ENCODE data around the gene UBTF.

UBTF gene

DNA sequence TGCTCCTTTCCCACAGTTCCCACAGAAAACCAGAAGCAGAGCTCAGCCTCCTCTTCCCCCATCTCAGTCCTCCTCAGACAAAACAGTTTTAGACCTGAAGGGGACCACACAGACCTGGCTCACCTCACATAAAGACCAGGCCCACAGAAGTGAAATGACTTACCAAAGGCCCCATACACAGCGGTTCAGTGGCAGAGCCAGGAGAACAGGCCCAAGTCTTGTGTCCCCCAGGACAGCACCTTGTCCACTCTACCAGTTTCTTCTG lies 5.3 kb downstream of the UBTF start:
- no peak for DNase-seq (ENCODE audit: low spot score)
- in situ Hi-C loops (cut with MboI; ENCODE audit: low pct_unique_long_range_greater_than_20kb, low sequenced_read_pairs, unreplicated experiment) = loop anchor here (25.0 kb wide), 1 partner anchor 298 kb away; the partner anchor contains the start of gene GPATCH8
- TF ChIP-seq, protein P1, sequence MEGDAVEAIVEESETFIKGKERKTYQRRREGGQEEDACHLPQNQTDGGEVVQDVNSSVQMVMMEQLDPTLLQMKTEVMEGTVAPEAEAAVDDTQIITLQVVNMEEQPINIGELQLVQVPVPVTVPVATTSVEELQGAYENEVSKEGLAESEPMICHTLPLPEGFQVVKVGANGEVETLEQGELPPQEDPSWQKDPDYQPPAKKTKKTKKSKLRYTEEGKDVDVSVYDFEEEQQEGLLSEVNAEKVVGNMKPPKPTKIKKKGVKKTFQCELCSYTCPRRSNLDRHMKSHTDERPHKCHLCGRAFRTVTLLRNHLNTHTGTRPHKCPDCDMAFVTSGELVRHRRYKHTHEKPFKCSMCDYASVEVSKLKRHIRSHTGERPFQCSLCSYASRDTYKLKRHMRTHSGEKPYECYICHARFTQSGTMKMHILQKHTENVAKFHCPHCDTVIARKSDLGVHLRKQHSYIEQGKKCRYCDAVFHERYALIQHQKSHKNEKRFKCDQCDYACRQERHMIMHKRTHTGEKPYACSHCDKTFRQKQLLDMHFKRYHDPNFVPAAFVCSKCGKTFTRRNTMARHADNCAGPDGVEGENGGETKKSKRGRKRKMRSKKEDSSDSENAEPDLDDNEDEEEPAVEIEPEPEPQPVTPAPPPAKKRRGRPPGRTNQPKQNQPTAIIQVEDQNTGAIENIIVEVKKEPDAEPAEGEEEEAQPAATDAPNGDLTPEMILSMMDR (IDR thresholded peaks at IDR 0.05; ENCODE audit: extremely low read depth, insufficient read depth, missing control alignments) = no peak

DNA sequence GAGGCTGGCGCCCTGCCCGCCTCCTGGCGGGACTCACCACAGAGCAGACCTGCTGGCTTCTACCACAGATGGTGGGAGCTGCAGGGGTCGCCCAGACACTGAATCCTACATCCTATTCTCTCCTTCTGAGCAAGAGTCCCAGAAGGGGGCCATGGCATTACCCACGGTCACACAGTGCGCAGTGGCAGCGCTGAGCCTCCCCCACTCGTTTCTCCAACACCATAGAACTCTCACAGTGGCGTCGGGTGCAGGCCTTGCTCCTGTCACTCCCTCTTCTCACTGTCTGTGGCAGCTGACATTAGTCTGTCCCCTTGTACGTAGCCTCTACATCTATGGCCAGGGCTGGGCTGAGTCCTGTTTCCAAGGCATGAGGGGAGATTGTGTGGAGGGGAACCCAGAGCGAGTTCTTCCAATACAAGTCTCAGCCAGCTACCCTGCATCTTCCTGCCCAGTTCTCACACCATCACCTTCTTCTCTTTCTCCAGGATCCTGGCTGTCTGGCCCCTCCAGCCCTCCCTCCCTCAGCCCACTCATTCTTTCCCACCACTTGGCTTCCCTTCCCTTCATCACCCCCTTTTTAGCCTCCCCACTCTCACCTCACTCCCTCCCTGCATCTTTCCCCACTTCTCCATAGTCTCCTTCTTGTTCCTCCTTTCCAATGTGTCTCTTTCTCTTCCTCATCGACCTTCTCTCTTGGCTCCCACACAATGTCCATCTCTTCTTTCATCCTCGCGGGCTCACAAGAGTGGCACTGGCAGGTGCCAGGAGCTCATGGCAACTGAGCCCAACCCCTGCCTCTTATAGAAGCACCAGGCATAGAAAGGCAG lies 5.9 kb downstream of the UBTF start:
- DNase-seq (ENCODE audit: low spot score) = no peak
- in situ Hi-C loops (cut with MboI; ENCODE audit: low pct_unique_long_range_greater_than_20kb, low sequenced_read_pairs, unreplicated experiment) = loop anchor here (25.0 kb wide), 1 partner anchor 299 kb away; the partner anchor contains the start of gene GPATCH8
- TF ChIP-seq, protein P1 (IDR thresholded peaks at IDR 0.05; ENCODE audit: extremely low read depth, insufficient read depth, missing control alignments) = no peak

DNA sequence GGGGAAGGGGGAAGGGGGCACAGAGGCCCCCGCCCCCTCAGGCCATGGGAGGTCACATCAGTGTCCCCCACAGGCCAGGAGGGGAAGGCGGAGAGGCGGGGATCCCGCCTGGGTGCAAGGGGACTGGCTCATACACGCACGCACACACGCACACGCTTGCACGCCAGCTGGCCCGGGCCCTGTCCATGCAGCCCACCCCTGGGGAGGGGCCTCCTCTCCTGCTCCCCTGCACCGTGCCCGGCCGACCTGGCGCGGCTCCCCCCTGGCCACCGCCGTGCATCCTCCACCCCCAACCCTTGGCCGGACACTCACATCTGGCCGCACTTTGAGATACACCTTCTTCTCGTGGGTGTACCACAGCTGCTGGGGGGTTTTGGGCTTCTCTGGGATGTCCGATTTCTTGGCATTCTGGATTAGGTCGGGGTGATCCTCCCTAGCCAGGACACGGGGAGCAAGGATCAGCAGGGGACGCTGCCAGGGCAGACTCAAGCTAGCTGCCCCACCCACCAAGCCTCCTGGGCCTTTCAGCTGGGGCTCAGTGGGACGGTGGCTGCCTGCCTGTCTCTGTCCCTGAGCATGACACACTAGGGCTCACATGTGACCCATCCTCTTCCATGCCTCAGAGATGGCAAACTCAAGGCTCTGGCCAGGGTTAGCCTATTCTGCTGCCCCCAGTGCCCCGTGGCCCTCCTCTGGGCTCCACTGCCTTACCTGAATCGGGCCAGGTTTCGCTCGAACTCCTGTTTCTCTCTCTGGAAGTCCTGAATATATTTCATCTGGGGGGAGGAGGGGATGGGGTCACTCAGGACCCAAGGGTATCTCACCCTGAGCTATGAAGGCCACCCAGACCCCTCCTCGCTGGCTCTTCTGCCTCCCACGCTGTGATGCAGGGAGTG lies 6.7 kb downstream of the UBTF start:
- DNase-seq (ENCODE audit: low spot score) = no peak
- TF ChIP-seq, protein P1 (IDR thresholded peaks at IDR 0.05; ENCODE audit: extremely low read depth, insufficient read depth, missing control alignments) = no peak
- in situ Hi-C loops (cut with MboI; ENCODE audit: low pct_unique_long_range_greater_than_20kb, low sequenced_read_pairs, unreplicated experiment) = loop anchor here (25.0 kb wide), 1 partner anchor 300 kb away; the partner anchor contains the start of gene GPATCH8

DNA sequence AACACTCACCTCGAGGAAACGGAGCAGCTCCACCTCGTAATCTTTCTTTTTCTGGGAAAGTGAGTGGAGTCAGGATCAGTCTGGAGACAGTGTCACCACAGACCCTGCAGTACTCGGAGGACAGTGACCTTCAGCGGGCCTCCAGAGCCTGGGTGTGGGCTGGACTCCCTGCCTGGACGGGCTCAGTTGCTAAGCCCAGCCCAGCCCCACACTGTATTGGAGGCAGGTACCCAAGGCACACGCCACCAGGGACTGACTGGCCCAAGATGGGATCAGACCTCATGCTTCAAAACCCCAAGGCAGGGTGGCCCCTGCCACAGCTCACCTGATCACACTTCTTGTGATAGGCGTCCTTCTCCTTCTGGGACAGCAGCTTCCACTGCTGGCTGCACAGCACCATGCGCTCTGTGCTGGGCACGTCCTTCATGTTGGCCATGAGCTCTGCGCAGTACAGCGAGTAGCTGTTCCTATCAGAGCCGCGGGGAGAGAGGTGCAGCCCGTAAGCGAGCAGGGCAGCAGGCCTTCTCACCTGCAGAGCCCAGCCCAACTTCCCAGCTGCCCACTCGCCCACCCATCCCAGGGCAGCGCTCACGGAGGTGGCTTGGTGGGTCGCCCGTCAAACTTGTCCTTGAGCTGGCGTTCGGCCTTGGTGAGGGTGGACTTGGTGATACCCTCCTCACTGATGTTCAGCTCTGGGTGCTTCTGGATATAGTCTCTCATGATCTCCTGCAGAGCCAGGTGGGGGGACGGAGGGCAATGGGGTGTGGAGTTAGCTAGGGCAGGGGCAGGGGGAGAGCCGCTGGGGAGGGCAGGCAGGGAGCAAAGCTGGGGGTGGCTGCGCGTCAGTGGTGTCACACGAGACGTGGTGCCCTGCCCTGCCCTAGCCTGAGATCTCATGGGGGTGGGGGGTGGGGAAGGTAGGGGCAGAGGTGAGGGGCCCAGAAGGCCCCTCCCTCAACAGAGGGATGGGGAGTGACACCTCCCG lies 7.9 kb downstream of the UBTF start:
- TF ChIP-seq, protein P1 (IDR thresholded peaks at IDR 0.05; ENCODE audit: extremely low read depth, insufficient read depth, missing control alignments) = no peak
- no peak for DNase-seq (ENCODE audit: low spot score)
- in situ Hi-C loops (cut with MboI; ENCODE audit: low pct_unique_long_range_greater_than_20kb, low sequenced_read_pairs, unreplicated experiment) = loop anchor here (25.0 kb wide), 1 partner anchor 301 kb away; the partner anchor contains the start of gene GPATCH8

DNA sequence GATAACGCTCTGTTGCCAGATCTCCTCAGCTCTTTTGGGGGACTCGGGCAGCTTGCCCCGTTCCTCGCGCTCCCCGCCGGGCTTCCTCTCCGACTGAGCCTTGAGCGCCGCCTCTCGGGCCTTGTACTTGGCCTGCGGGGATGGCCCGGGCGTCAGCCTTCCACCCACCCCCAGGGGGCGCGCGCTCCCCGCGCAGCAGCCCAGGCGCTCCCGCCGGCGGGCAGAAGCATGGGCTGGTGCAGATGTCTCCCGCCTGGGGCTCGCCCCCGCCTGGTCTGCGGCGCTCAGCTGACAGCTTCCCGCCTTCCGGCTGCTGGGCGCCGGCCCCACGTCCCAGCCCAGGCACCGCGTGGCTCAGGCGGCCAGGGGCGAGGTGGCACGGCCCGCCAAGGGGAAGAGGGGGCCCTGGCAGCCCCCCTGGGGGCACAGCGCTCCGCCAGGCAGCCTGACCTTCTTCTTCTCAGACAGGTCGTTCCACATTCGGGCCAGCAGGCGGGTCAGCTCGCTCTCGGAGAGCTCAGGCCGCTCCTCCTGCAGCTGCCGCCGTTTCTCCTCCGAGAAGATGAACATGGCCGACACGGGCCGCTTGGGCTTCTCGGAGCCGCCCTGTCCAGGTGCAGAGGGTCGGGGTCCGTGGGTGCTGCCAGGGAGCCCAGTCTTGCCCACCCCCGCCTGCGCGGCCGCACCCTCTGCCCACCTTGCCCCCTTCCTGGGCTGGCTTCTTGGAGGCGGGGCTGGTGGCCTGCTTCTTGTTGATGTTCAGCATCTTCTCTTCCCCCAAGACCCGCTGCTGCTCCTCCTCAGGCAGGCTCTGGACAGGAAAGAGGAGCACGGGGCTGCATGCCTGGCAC lies 8.9 kb downstream of the UBTF start:
- DNase-seq (ENCODE audit: low spot score) = peak; percentile 96
- in situ Hi-C loops (cut with MboI; ENCODE audit: low pct_unique_long_range_greater_than_20kb, low sequenced_read_pairs, unreplicated experiment) = loop anchor here (25.0 kb wide), 1 partner anchor 302 kb away; the partner anchor contains the start of gene GPATCH8
- TF ChIP-seq, protein P1 (IDR thresholded peaks at IDR 0.05; ENCODE audit: extremely low read depth, insufficient read depth, missing control alignments) = peak; percentile 100
